H1 (cell line): ENCODE results near the gene RBM4. TPM values are rescaled to one million over a fixed set of nuclear protein-coding genes. Genes with fewer than 3 reads are reported as not detected.

Experiments
- CTCF ChIA-PET: fragments of 300-600 bp; sonication (Branson Sonifier 250); formaldehyde crosslinking; loops from one replicate; lab custom pipeline; 2021; ENCODE audit not compliant: partially characterized antibody; lab: Charles Lee
- POLR2A ChIA-PET: fragments of 300-600 bp; sonication (Branson Sonifier 250); formaldehyde crosslinking; loops from one replicate; lab custom pipeline; 2021; ENCODE audit warnings: inconsistent platforms; ENCODE audit not compliant: partially characterized antibody; lab: Charles Lee
- DNase-seq, 2 experiments: peaks; one replicate each; pipeline versions ENCODE4 v3.0.0 to v3.0.0-alpha.2; 2010 to 2022; ENCODE audit warnings: low spot score in 2 of 2, low read depth in 1 of 2, mixed read lengths in 1 of 2
- FAIRE-seq: peaks from 2 replicates; lab custom pipeline; 2011; peaks lifted over from hg19 to GRCh38; lab: Jason Lieb, UNC
- H2AFZ ChIP-seq: 2 replicates; pipeline ENCODE4 v1.8.1; 2012; ENCODE audit warnings: low read length, inconsistent platforms
- H2AK5ac ChIP-seq: 2 replicates; pipeline ENCODE4 v1.6.1; 2013; ENCODE audit warnings: low read depth, low read length
- H2BK120ac ChIP-seq: replicated peaks from 2 replicates; pipeline ENCODE3; 2013; ENCODE audit warnings: low read depth, low read length, inconsistent platforms
- H2BK12ac ChIP-seq: 2 replicates; pipeline ENCODE4 v1.6.1; 2013; ENCODE audit warnings: low read depth, low read length
- H2BK15ac ChIP-seq: 2 replicates; pipeline ENCODE4 v1.6.1; 2013; ENCODE audit warnings: low read length
- H2BK20ac ChIP-seq: 2 replicates; pipeline ENCODE4 v1.6.1; 2013; ENCODE audit warnings: low read length
- H2BK5ac ChIP-seq: 2 replicates; pipeline ENCODE4 v1.6.1; 2013; ENCODE audit warnings: low read depth, low read length
- H3K14ac ChIP-seq: 2 replicates; pipeline ENCODE4 v1.6.1; 2013; ENCODE audit warnings: inconsistent platforms; ENCODE audit not compliant: insufficient read length
- H3K18ac ChIP-seq: 2 replicates; pipeline ENCODE4 v1.6.1; 2013; ENCODE audit warnings: low read length; ENCODE audit errors: extremely low read depth
- H3K23ac ChIP-seq: 2 replicates; pipeline ENCODE4 v1.6.1; 2013; ENCODE audit warnings: inconsistent platforms; ENCODE audit not compliant: insufficient read length
- H3K23me2 ChIP-seq: 2 replicates; pipeline ENCODE4 v1.6.1; 2013; ENCODE audit warnings: low read depth, low read length
- H3K27ac ChIP-seq: 2 replicates; pipeline ENCODE4 v1.6.1; 2011; ENCODE audit warnings: low read depth, low read length, inconsistent platforms
- H3K27me3 ChIP-seq, 4 experiments: replicated peaks in 1 of 4; 1 replicate in 1 of 4; 2 replicates in 3 of 4; pipeline versions ENCODE4 v1.6.1 to v1.8.1; 2011 to 2013; ENCODE audit warnings: low read length in 3 of 4, mild to moderate bottlenecking in 3 of 4, inconsistent platforms in 2 of 4, mixed read lengths in 2 of 4, moderate library complexity in 1 of 4; ENCODE audit not compliant: control insufficient read depth in 3 of 4, insufficient read depth in 3 of 4; ENCODE audit errors: extremely low read depth in 1 of 4
- H3K36me3 ChIP-seq, 4 experiments: 2 replicates each; pipeline versions ENCODE4 v1.6.1 to v1.8.1; 2011 to 2013; ENCODE audit warnings: mild to moderate bottlenecking in 4 of 4, low read length in 3 of 4, moderate library complexity in 2 of 4, control low read depth in 1 of 4, inconsistent platforms in 1 of 4; ENCODE audit not compliant: insufficient read depth in 4 of 4, control insufficient read depth in 2 of 4
- H3K4ac ChIP-seq: replicated peaks from 2 replicates; pipeline ENCODE3; 2013; ENCODE audit warnings: low read length, low read depth, mixed read lengths, inconsistent platforms; ENCODE audit not compliant: insufficient read length
- H3K4me1 ChIP-seq, 4 experiments: replicated peaks in 1 of 4; 1 replicate in 1 of 4; 2 replicates in 3 of 4; pipeline versions ENCODE4 v1.6.1 to v1.8.1; 2011 to 2013; ENCODE audit warnings: low read length in 3 of 4, inconsistent platforms in 2 of 4, mixed read lengths in 1 of 4; ENCODE audit not compliant: insufficient read depth in 4 of 4, control insufficient read depth in 3 of 4
- H3K4me2 ChIP-seq, 2 experiments: 2 replicates each; pipeline versions ENCODE4 v1.6.1 to v1.8.1; 2011 to 2013; ENCODE audit warnings: low read depth in 2 of 2, low read length in 2 of 2, control low read depth in 1 of 2, inconsistent platforms in 1 of 2, mild to moderate bottlenecking in 1 of 2; ENCODE audit not compliant: insufficient read depth in 1 of 2
- H3K4me3 ChIP-seq, 4 experiments: fragments of 200-600, 300-600 bp in 1 of 4; sonication (generic), shearing (Covaris generic), sonication (Bioruptor Twin) in 1 of 4; 2 replicates each; pipeline versions ENCODE4 v1.5.1 to v1.8.1; 2011 to 2016; ENCODE audit warnings: low read length in 4 of 4, low read depth in 3 of 4, control low read depth in 2 of 4, inconsistent platforms in 2 of 4, mild to moderate bottlenecking in 2 of 4, mixed read lengths in 1 of 4, moderate library complexity in 1 of 4; ENCODE audit not compliant: insufficient read depth in 2 of 4; ENCODE audit errors: extremely low read depth in 1 of 4
- H3K56ac ChIP-seq: replicated peaks from 2 replicates; pipeline ENCODE3; 2013; ENCODE audit warnings: low read depth, mild to moderate bottlenecking, mixed read lengths, low read length, inconsistent platforms; ENCODE audit not compliant: insufficient read length
- H3K79me1 ChIP-seq: 2 replicates; pipeline ENCODE4 v1.6.1; 2013; ENCODE audit warnings: low read depth, low read length, control low read depth
- H3K79me2 ChIP-seq, 2 experiments: 2 replicates each; pipeline versions ENCODE4 v1.6.1 to v1.8.1; 2012 to 2013; ENCODE audit warnings: low read length in 2 of 2, mild to moderate bottlenecking in 2 of 2, inconsistent platforms in 1 of 2; ENCODE audit not compliant: insufficient read depth in 2 of 2, control insufficient read depth in 1 of 2
- H3K9ac ChIP-seq, 4 experiments: replicated peaks in 1 of 4; 1 replicate in 1 of 4; 2 replicates in 3 of 4; pipeline versions ENCODE4 v1.6.1 to v1.8.1; 2011 to 2013; ENCODE audit warnings: low read depth in 3 of 4, low read length in 3 of 4, control low read depth in 2 of 4, mild to moderate bottlenecking in 2 of 4, moderate library complexity in 2 of 4, inconsistent platforms in 1 of 4; ENCODE audit errors: extremely low read depth in 1 of 4
- H3K9me3 ChIP-seq, 2 experiments: 2 replicates each; pipeline versions ENCODE4 v1.6.1 to v1.8.1; 2012 to 2013; ENCODE audit warnings: mild to moderate bottlenecking in 2 of 2, moderate library complexity in 2 of 2, control low read depth in 1 of 2, inconsistent platforms in 1 of 2, low read depth in 1 of 2, low read length in 1 of 2, mixed read lengths in 1 of 2; ENCODE audit not compliant: insufficient read depth in 2 of 2
- H4K20me1 ChIP-seq, 2 experiments: replicated peaks in 1 of 2; 2 replicates each; pipeline versions ENCODE3 to v1.8.1; 2011 to 2013; ENCODE audit warnings: inconsistent platforms in 2 of 2, low read length in 2 of 2, mild to moderate bottlenecking in 1 of 2; ENCODE audit not compliant: insufficient read depth in 2 of 2, control insufficient read depth in 1 of 2
- H4K5ac ChIP-seq: 2 replicates; pipeline ENCODE4 v1.6.1; 2013; ENCODE audit warnings: low read length, low read depth, mixed read lengths, inconsistent platforms; ENCODE audit not compliant: insufficient read length
- H4K8ac ChIP-seq: 2 replicates; pipeline ENCODE4 v1.8.0; 2013; ENCODE audit warnings: mild to moderate bottlenecking, moderate library complexity, low read length, inconsistent platforms; ENCODE audit not compliant: insufficient read depth; ENCODE audit errors: extremely low read depth
- H4K91ac ChIP-seq: replicated peaks from 2 replicates; pipeline ENCODE3; 2013; ENCODE audit warnings: low read length, mixed read lengths, inconsistent platforms; ENCODE audit not compliant: insufficient read length
- CHD1 ChIP-seq: IDR thresholded peaks from 2 replicates; pipeline ENCODE4 v1.6.1; 2012; ENCODE audit warnings: low read depth, low read length, improper control_type of control experiment
- EP300 ChIP-seq, 2 experiments: IDR thresholded peaks; 1 replicate in 1 of 2; 2 replicates in 1 of 2; pipeline ENCODE4 v1.6.1; 2011 to 2012; ENCODE audit warnings: low read depth in 2 of 2, low read length in 2 of 2, mild to moderate bottlenecking in 2 of 2, borderline replicate concordance in 1 of 2, inconsistent platforms in 1 of 2, moderate library complexity in 1 of 2
- KDM1A ChIP-seq: fragments of 200-600, 300-600 bp; sonication (generic); IDR thresholded peaks from 2 replicates; pipeline ENCODE4 v1.7.1; 2016; ENCODE audit warnings: mild to moderate bottlenecking, low read length, borderline replicate concordance
- NANOG ChIP-seq: IDR thresholded peaks from 2 replicates; pipeline ENCODE4 v1.6.1; 2011; ENCODE audit warnings: low read length, low read depth, mild to moderate bottlenecking, inconsistent platforms; ENCODE audit not compliant: insufficient read depth, poor library complexity, severe bottlenecking
- RXRA ChIP-seq: IDR thresholded peaks from 2 replicates; pipeline ENCODE4 v1.6.1; 2011; ENCODE audit warnings: low read depth, mild to moderate bottlenecking, low read length, moderate library complexity; ENCODE audit not compliant: insufficient read depth
- SP2 ChIP-seq: IDR thresholded peaks from 2 replicates; pipeline ENCODE4 v1.6.1; 2012; ENCODE audit warnings: mild to moderate bottlenecking, low read length, inconsistent platforms
- TCF12 ChIP-seq: IDR thresholded peaks from 2 replicates; pipeline ENCODE4 v1.6.1; 2011; ENCODE audit warnings: low read depth, mild to moderate bottlenecking, low read length
- WGBS, 2 experiments: shearing (Covaris generic) in 1 of 2; methylation state at CpG; one replicate each; pipeline versions ENCODE4 v1.1.6 to v1.1.7; 2013 to 2015; ENCODE audit warnings: low lambda C conversion rate in 2 of 2, mixed read lengths in 2 of 2, inconsistent platforms in 1 of 2, low coverage in 1 of 2, missing lambda C conversion rate in 1 of 2; ENCODE audit not compliant: insufficient replicate concordance in 2 of 2, insufficient coverage in 1 of 2, insufficient read length in 1 of 2; ENCODE audit errors: extremely low coverage in 1 of 2, missing lambda C conversion rate in 1 of 2; 5-methylcytosine and 5-hydroxymethylcytosine counted together
- polyA plus RNA-seq, 7 experiments: library from polyadenylated mRNA; depleted of rRNA in 3 of 7; stranded (reverse) in 5 of 7; unstranded in 2 of 7; fragments of >200 nt in 5 of 7; fragments of 200-250 nt in 2 of 7; gene quantifications; 1 replicate in 5 of 7; 2 replicates in 1 of 7; 4 replicates in 1 of 7; pipeline versions ENCODE4 v1.2.1 to v1.2.3, GENCODE V29; 2011 to 2013; ENCODE audit warnings: missing spikeins in 2 of 7, mixed read lengths in 2 of 7
- total RNA-seq: library from RNA; stranded (reverse); fragmentation: NEBNext Ultra II Directional; extraction: Animal tissue kit (Norgen Biotek cat#: 25700); gene quantifications from 2 replicates; pipeline ENCODE4 v1.2.1, GENCODE V29; 2021
- TF ChIP-seq, protein P1 (sequence below), 3 experiments: IDR thresholded peaks; 1 replicate in 2 of 3; 2 replicates in 1 of 3; pipeline versions ENCODE4 v1.5.1 to v1.6.1; 2011; ENCODE audit warnings: low read length in 3 of 3, mild to moderate bottlenecking in 3 of 3, inconsistent platforms in 2 of 3, low read depth in 1 of 3, moderate library complexity in 1 of 3; ENCODE audit not compliant: insufficient read depth in 1 of 3; ENCODE audit errors: control extremely low read depth in 1 of 3
- TF ChIP-seq, protein P2 (sequence below): IDR thresholded peaks from 2 replicates; pipeline ENCODE4 v1.6.1; 2011; ENCODE audit warnings: low read depth, mild to moderate bottlenecking, low read length; ENCODE audit not compliant: insufficient read depth

Gene RBM4
- total and polyA plus RNA-seq, 2 of the 8 experiments (the other 6 are each of a cell fraction or from before 2014, with no cell fraction given): 192 to 330 TPM

DNA sequence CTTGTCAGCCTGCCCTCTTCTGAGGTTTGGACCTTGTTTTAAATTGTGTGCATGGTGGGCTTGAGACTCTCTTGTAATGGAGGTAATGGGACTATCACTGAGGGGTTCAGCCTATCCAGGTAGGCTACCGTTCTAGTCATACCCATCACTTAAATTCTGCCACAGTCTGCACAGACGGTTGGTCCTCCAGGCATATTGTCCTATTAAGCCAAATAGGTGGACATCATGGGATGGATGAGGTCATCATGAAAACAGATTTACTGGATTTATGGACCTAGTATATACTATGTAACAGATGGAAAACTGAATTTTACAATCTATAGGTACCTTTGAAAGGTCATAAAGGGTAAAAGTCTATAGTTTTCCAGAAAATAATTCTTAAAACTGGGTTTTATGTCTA is 9.1 kb upstream of the RBM4 start:
- no peak overlapping the region for H3K4me2 ChIP-seq
- no peaks in the 10 kb centered on the region for H3K4me1 ChIP-seq
- FAIRE-seq (no peak), DNase-seq (no peak)
- H2BK5ac ChIP-seq: no peak overlapping the region
- H3K36me3 ChIP-seq: peaks cover 45 to 83% (median 69%) of the 10 kb centered on the region in 4 experiments
- H3K23me2 ChIP-seq: no peaks in the 10 kb centered on the region
- H2BK120ac ChIP-seq: no peak overlapping the region
- no peak overlapping the region for H2BK20ac ChIP-seq
- peaks cover 37 to 96% of the 10 kb centered on the region in 2 experiments for H3K79me2 ChIP-seq
- H3K79me1 ChIP-seq: peaks cover 33% of the 10 kb centered on the region
- H3K9me3 ChIP-seq: no peaks in the 10 kb centered on the region
- H4K5ac ChIP-seq: no peak overlapping the region
- ChIA-PET POLR2A (interaction anchor here (0.6 to 66.2 kb wide), 6 partner anchors 8 to 343 kb away, joined by 3 to 2165 read pairs (median 3); partner anchors contain the start of genes ACTN3, CCDC87, CCS and RBM14), CTCF (interaction anchor here (0.6 to 2.1 kb wide), 2 partner anchors 51 to 141 kb away, joined by 3 to 7 read pairs; no protein-coding TSS in a partner anchor)
- H3K9ac ChIP-seq: no peak overlapping the region
- H4K8ac ChIP-seq: no peak overlapping the region
- H4K20me1 ChIP-seq: peaks cover 33 to 44% of the 10 kb centered on the region in 2 experiments
- no peak overlapping the region for H3K4me3 ChIP-seq
- H3K14ac ChIP-seq: no peak overlapping the region
- no peaks in the 10 kb centered on the region for H3K27me3 ChIP-seq
- H2BK12ac ChIP-seq: no peak overlapping the region
- no peak overlapping the region for H3K4ac ChIP-seq
- no peak overlapping the region for H3K18ac ChIP-seq
- H2AK5ac ChIP-seq: no peak overlapping the region
- no peak overlapping the region for H2AFZ ChIP-seq
- no peak overlapping the region for H3K23ac ChIP-seq
- H2BK15ac ChIP-seq: no peak overlapping the region
- no peak overlapping the region for H3K27ac ChIP-seq
- no peak overlapping the region for H4K91ac ChIP-seq
- no peak overlapping the region for H3K56ac ChIP-seq
- 87% methylated on average over 2 of the region's 2 CpGs; no CpG with 5 or more reads in 1 of the 2 experiments for WGBS, 2 experiments
- no peak for TF ChIP-seq SP2
- TF ChIP-seq, protein P1, sequence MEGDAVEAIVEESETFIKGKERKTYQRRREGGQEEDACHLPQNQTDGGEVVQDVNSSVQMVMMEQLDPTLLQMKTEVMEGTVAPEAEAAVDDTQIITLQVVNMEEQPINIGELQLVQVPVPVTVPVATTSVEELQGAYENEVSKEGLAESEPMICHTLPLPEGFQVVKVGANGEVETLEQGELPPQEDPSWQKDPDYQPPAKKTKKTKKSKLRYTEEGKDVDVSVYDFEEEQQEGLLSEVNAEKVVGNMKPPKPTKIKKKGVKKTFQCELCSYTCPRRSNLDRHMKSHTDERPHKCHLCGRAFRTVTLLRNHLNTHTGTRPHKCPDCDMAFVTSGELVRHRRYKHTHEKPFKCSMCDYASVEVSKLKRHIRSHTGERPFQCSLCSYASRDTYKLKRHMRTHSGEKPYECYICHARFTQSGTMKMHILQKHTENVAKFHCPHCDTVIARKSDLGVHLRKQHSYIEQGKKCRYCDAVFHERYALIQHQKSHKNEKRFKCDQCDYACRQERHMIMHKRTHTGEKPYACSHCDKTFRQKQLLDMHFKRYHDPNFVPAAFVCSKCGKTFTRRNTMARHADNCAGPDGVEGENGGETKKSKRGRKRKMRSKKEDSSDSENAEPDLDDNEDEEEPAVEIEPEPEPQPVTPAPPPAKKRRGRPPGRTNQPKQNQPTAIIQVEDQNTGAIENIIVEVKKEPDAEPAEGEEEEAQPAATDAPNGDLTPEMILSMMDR (IDR thresholded peaks at IDR 0.05; ENCODE audit: control extremely low read depth in 1 of 3, insufficient read depth in 1 of 3, low read depth in 1 of 3, low read length in 3 of 3): no peak
- no peak for TF ChIP-seq NANOG
- TF ChIP-seq EP300 (IDR thresholded peaks at IDR 0.05; ENCODE audit: borderline replicate concordance in 1 of 2, low read depth in 2 of 2, low read length in 2 of 2): no peak
- no peak for TF ChIP-seq RXRA
- TF ChIP-seq CHD1: no peak
- TF ChIP-seq KDM1A: no peak
- TF ChIP-seq, protein P2, sequence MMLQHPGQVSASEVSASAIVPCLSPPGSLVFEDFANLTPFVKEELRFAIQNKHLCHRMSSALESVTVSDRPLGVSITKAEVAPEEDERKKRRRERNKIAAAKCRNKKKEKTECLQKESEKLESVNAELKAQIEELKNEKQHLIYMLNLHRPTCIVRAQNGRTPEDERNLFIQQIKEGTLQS: no peak
- TF ChIP-seq TCF12: no peak
- TF ChIP-seq, all 59 proteins: peak for 0
